Thyroid gland (tissue), 4 donors: ENCODE measurements around the gene EVA1C. TPM values are rescaled to one million over a fixed set of nuclear protein-coding genes. Genes with fewer than 3 reads are reported as not detected.

Experiments
- DNase-seq, 2 donors: peaks; one replicate each; pipeline ENCODE4 v3.0.0-alpha.2; 2019
- H3K27ac ChIP-seq, 3 donors: fragments of 200-600 bp; sonication (generic); 1 replicate in 2 of 3; 2 replicates in 1 of 3; pipeline ENCODE4 v1.5.1; 2016 to 2019; ENCODE audit warnings: mild to moderate bottlenecking in 1 of 3, moderate library complexity in 1 of 3
- H3K27me3 ChIP-seq: fragments of 200-600 bp; sonication (generic); one replicate; pipeline ENCODE4 v1.5.1; 2019
- H3K36me3 ChIP-seq, 2 donors: fragments of 200-600 bp; sonication (generic); one replicate each; pipeline ENCODE4 v1.5.1; 2016 to 2019
- H3K4me1 ChIP-seq, 2 donors: fragments of 200-600 bp; sonication (generic); one replicate each; pipeline ENCODE4 v1.5.1; 2017 to 2019
- H3K4me3 ChIP-seq, 3 donors: fragments of 200-600 bp; sonication (generic); replicated peaks in 1 of 3; 1 replicate in 2 of 3; 2 replicates in 1 of 3; pipeline ENCODE4 v1.5.1; 2016; ENCODE audit warnings: mild to moderate bottlenecking in 1 of 3
- H3K9me3 ChIP-seq: fragments of 200-600 bp; sonication (generic); one replicate; pipeline ENCODE4 v1.5.1; 2017
- CTCF ChIP-seq, 6 experiments: fragments of 200-600 bp in 3 of 6; fragments of 450-650 bp in 3 of 6; sonication (generic) in 3 of 6; IDR thresholded peaks; one replicate each; pipeline ENCODE4 v1.5.1; 2016 to 2019; ENCODE audit warnings: antibody characterized with exemption in 6 of 6, mild to moderate bottlenecking in 2 of 6, inconsistent platforms in 1 of 6, moderate library complexity in 1 of 6
- POLR2A ChIP-seq, 2 donors: fragments of 450-650 bp; IDR thresholded peaks; one replicate each; pipeline ENCODE4 v1.6.1; 2017; ENCODE audit warnings: antibody characterized with exemption in 2 of 2, mild to moderate bottlenecking in 2 of 2, moderate library complexity in 1 of 2
- WGBS, 2 donors: methylation state at CpG; one replicate each; pipeline ENCODE4 v1.1.5; 2017; 5-methylcytosine and 5-hydroxymethylcytosine counted together
- intact Hi-C: fragments of 100-400 bp; cut with DNase I; formaldehyde crosslinking; loops from one replicate; pipeline ENCODE4 v1.15.1; 2023
- total RNA-seq, 4 donors: library from RNA; depleted of rRNA; stranded (reverse); fragments of >200 nt; gene quantifications; one replicate each; pipeline ENCODE4 v1.2.3, GENCODE V29; 2016

Gene EVA1C
- total RNA-seq, 4 donors from 2014 or later: 25.4 to 44.6 (median 35.2) TPM

DNA sequence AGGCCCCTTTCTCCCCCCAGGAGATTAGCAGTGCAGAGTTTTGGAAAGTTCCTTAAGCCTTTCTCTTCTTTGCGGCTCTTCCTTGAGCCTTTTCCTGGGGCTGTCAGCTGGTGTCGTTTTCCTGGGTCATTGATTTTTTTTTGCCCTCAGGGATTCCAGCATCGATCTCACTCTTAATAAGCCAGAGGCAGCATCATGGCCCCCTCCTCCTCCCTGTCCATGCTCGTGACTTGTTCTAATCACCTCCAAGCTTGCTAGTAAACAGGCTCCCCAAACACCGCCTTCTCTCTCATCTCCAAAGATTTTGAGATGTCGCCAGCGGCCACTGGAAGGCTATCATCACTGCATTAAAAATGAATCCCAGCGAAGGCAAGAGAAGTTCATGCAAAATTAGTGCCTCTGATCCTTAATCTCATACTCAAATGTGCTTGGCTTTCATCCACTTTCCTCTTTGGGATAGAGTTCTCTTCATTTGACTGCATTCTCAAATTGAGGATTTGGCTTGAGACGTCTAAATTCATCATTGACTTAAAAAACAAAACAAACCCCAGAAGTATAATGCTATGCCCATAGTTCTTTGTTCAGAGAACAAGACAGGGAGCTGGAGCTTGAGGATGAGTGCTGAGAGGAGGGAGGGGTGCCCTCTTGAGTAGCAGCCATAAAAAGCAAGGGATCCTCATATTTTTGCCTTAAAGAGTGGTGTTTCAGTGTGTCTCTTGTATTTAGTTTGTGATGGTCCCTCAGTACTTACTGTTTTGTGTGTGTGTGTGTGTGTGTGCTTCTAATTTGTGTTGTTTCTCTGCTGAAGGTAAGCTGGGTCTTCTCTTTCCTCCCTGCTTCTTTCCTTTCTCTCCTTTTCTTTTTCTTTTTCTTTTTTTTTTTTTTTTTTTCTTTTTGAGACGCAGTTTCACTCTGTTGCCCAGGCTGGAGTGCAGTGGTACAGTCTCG is 3.2 kb downstream of the EVA1C start:
- H3K27me3 ChIP-seq: no peaks in the 10 kb centered on the region
- H3K36me3 ChIP-seq: no peaks in the 10 kb centered on the region
- intact Hi-C loops: no loop called here
- no peak overlapping the region for H3K4me3 ChIP-seq
- WGBS, 2 donors: 75 to 82% methylated on average over 11 of the region's 11 CpGs
- peak overlapping the region in 2 of 3 donors; percentile 41 to 99 for H3K27ac ChIP-seq
- TF ChIP-seq POLR2A (IDR thresholded peaks at IDR 0.05) (no peak), CTCF (IDR thresholded peaks at IDR 0.05) (no peak)
- no peaks in the 10 kb centered on the region for H3K9me3 ChIP-seq
- DNase-seq: no peak
- H3K4me1 ChIP-seq: peaks cover 23 to 44% of the 10 kb centered on the region in 2 donors

GRCh38 chr21:32418146-32418545 is 5.6 kb downstream of the EVA1C start:
- TF ChIP-seq POLR2A (IDR thresholded peaks at IDR 0.05): no peak
- TF ChIP-seq CTCF (IDR thresholded peaks at IDR 0.05): no peak
- no peaks in the 10 kb centered on the region for H3K36me3 ChIP-seq
- peaks cover 23 to 37% of the 10 kb centered on the region in 2 donors for H3K4me1 ChIP-seq
- no peak for DNase-seq
- intact Hi-C loops: no loop called here
- H3K27ac ChIP-seq: no peak overlapping the region
- H3K4me3 ChIP-seq: no peak overlapping the region
- 87 to 88% methylated on average over 4 of the region's 4 CpGs for WGBS, 2 donors
- H3K9me3 ChIP-seq: no peaks in the 10 kb centered on the region
- H3K27me3 ChIP-seq: no peaks in the 10 kb centered on the region

- intact Hi-C loops: no loop called here
- 96 to 98% methylated on average over 2 of the region's 2 CpGs for WGBS, 2 donors
- no peak overlapping the region for H3K4me3 ChIP-seq
- no peak for DNase-seq
- TF ChIP-seq POLR2A (IDR thresholded peaks at IDR 0.05) (no peak), CTCF (IDR thresholded peaks at IDR 0.05) (no peak)
- H3K27me3 ChIP-seq: no peaks in the 10 kb centered on the region
- peaks cover 5 to 13% of the 10 kb centered on the region in 2 donors for H3K4me1 ChIP-seq
- H3K27ac ChIP-seq: no peak overlapping the region
- H3K36me3 ChIP-seq: no peaks in the 10 kb centered on the region
- no peaks in the 10 kb centered on the region for H3K9me3 ChIP-seq
Observed at GRCh38 chr21:32422064-32422463, 9.6 kb downstream of the EVA1C start.

GRCh38 chr21:32423320-32424190 is 11.0 kb downstream of the EVA1C start:
- 88 to 94% methylated on average over 9 of the region's 9 CpGs for WGBS, 2 donors
- intact Hi-C loops: no loop called here
- no peaks in the 10 kb centered on the region for H3K27me3 ChIP-seq
- H3K9me3 ChIP-seq: no peaks in the 10 kb centered on the region
- no peak overlapping the region for H3K4me3 ChIP-seq
- peaks cover 5 to 24% of the 10 kb centered on the region in 2 donors for H3K4me1 ChIP-seq
- no peak overlapping the region for H3K27ac ChIP-seq
- H3K36me3 ChIP-seq: no peaks in the 10 kb centered on the region
- no peak for DNase-seq
- no peak for TF ChIP-seq CTCF (IDR thresholded peaks at IDR 0.05)
- no peak for TF ChIP-seq POLR2A (IDR thresholded peaks at IDR 0.05)
